ENCODE results near the gene SMCO3.
A peak's percentile ranks its signal among the peaks of the same experiment; 100 is the strongest.
"Not testable (repeated sequence)": the region's sequence is repeated elsewhere in the genome, so short reads cannot be mapped to it uniquely, and the experiment has no call there.

The SMCO3 gene

GRCh38 chr12:14774906-14775635 lies 38.9 kb downstream of the SMCO3 start:
- peak; percentile 44 for DNase-seq (ENCODE audit: low spot score)

- DNase-seq (ENCODE audit: low spot score): peak; percentile 87
These were observed 39.7 kb downstream of the SMCO3 start for GRCh38 chr12:14774074-14774905.

GRCh38 chr12:14773685-14774073 lies 40.3 kb downstream of the SMCO3 start:
- DNase-seq (ENCODE audit: low spot score): peak; percentile 45

- no peak for DNase-seq (ENCODE audit: low spot score)
These were observed 41.0 kb downstream of the SMCO3 start for GRCh38 chr12:14772946-14773345.

- no peak for DNase-seq (ENCODE audit: low spot score)
These were observed 42.3 kb downstream of the SMCO3 start for GRCh38 chr12:14771651-14772137.

- DNase-seq (ENCODE audit: low spot score): peak; percentile 77
These were observed 43.2 kb downstream of the SMCO3 start for GRCh38 chr12:14770496-14771461.

- peak; percentile 55 for DNase-seq (ENCODE audit: low spot score)
These were observed 44.0 kb downstream of the SMCO3 start for GRCh38 chr12:14769969-14770495.

- no peak for DNase-seq (ENCODE audit: low spot score)
These were observed 44.5 kb downstream of the SMCO3 start for GRCh38 chr12:14769466-14769968.

- DNase-seq (ENCODE audit: low spot score): no peak
These were observed 45.1 kb downstream of the SMCO3 start for GRCh38 chr12:14768823-14769405.

- no peak for DNase-seq (ENCODE audit: low spot score)
These were observed 46.4 kb downstream of the SMCO3 start for GRCh38 chr12:14767617-14768016.

- no peak for DNase-seq (ENCODE audit: low spot score)
These were observed 47.2 kb downstream of the SMCO3 start for GRCh38 chr12:14766649-14767215.

- DNase-seq (ENCODE audit: low spot score): not testable (repeated sequence)
These were observed 48.0 kb downstream of the SMCO3 start for GRCh38 chr12:14766020-14766419.

- no peak for DNase-seq (ENCODE audit: low spot score)
These were observed 48.6 kb downstream of the SMCO3 start for GRCh38 chr12:14765398-14765797.

GRCh38 chr12:14759711-14760280 lies 54.2 kb downstream of the SMCO3 start:
- not testable (repeated sequence) for DNase-seq (ENCODE audit: low spot score)

GRCh38 chr12:14756334-14757143 lies 57.4 kb downstream of the SMCO3 start:
- DNase-seq (ENCODE audit: low spot score): no peak

Data from HuH-7.5 (cell line).